Mesodermal cell (in vitro differentiated cells): ENCODE measurements around the gene ZNF598.

Source experiments
- H3K27ac ChIP-seq: 2 replicates; pipeline ENCODE4 v1.7.0; 2013; ENCODE audit warnings: mild to moderate bottlenecking, low read depth, low read length, moderate library complexity; ENCODE audit not compliant: severe bottlenecking
- H3K36me3 ChIP-seq: 2 replicates; pipeline ENCODE4 v1.7.1; 2013; ENCODE audit warnings: mild to moderate bottlenecking, low read length, moderate library complexity; ENCODE audit not compliant: control insufficient read depth, insufficient read depth
- H3K4me1 ChIP-seq: one replicate; pipeline ENCODE4 v1.7.1; 2013; ENCODE audit warnings: mild to moderate bottlenecking, low read length; ENCODE audit not compliant: insufficient read depth, control insufficient read depth, poor library complexity, severe bottlenecking
- H3K4me3 ChIP-seq: 2 replicates; pipeline ENCODE4 v1.7.0; 2013; ENCODE audit warnings: low read length, control low read depth, mild to moderate bottlenecking; ENCODE audit not compliant: insufficient read depth, poor library complexity, severe bottlenecking; ENCODE audit errors: extremely low read depth
- H3K9me3 ChIP-seq: 2 replicates; pipeline ENCODE4 v1.7.1; 2013; ENCODE audit warnings: mild to moderate bottlenecking, low read length, moderate library complexity; ENCODE audit not compliant: control insufficient read depth
- WGBS, 2 experiments: methylation state at CpG; one replicate each; pipeline ENCODE4 v1.1.5; 2013; ENCODE audit warnings: missing lambda C conversion rate in 2 of 2; ENCODE audit not compliant: insufficient coverage in 2 of 2; 5-methylcytosine and 5-hydroxymethylcytosine counted together

Gene ZNF598

DNA sequence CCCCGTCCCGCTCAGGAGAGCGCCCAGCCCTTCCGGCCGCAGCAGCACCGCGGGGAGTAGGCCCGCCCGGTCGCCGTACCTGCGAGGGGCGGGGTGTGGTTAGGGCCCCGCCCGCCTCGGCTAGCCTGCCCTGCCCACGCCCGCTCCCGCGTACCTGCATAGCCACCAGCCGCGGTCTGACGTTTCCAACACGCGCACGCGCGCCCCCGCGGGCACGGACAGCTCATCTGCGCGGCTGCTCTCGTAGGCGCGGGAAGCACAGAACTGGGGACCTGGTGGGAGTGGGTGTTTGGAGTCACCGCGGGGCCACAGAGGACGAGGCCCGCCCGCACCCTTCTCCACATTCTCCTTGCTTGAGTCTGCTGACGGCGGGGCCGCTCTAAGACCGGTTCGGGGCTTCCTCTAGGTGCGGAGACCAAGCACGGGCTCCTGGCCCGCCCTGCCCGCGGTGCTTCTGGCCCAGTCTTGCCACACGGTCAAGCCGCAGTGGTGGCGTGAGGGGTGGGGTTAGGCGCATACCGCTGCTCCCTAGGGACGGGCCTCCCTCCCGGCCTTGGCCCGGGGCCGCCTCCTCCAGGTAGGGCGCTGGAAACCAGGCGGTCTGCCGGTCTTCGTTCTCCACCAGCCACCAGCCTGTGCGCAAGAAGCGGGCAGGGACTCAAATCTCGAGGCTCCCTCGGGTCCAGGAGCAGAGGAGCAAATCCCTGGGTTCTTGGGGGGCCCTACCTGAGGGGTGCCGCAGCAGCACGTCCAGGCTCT is 30.2 kb downstream of the ZNF598 start:
- Histone ChIP-seq H3K9me3 (no peaks in the 10 kb centered on the region), H3K4me1 (peaks cover 6% of the 10 kb centered on the region), H3K4me3 (peak overlapping the region; percentile 8), H3K36me3 (peaks cover 45% of the 10 kb centered on the region), H3K27ac (no peak overlapping the region)
- 17 to 22% methylated on average over 54 to 56 of the region's 70 CpGs for WGBS, 2 experiments

DNA sequence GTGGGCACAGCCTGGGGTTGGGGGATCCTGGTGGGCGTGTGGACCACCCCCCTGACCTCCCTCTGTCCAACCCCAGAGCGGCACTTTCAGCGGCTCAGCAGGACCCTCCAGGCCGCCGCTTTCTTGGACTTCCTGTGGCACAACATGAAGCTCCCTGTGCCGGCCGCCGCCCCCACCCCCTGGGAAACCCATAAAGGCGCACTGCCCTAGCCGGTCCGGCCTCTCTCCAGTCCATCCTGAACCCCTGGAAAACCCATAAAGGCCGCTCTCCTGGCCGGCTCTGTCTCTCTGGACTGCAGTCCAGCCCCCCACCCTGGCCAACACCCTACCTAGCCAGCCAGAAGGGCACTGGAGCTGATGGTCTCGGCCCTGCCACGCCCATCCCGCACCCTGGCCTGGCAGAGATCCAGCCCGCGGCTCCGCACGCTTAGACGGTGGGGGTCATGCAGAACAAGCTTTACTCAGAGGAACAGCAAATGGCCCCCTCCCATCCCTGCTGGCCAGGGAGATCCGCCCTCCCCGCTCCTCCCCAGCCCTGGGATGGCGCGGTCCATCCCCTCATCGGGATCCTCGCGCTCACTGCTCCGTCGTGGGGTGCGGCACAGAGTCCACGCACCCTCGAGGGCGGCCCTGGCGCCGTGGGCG is 31.0 kb downstream of the ZNF598 start:
- Histone ChIP-seq H3K9me3 (no peaks in the 10 kb centered on the region), H3K4me3 (peak overlapping the region; percentile 8), H3K27ac (no peak overlapping the region), H3K36me3 (peaks cover 50% of the 10 kb centered on the region), H3K4me1 (peaks cover 9% of the 10 kb centered on the region)
- WGBS, 2 experiments: 85 to 89% methylated on average over 37 of the region's 37 CpGs

DNA sequence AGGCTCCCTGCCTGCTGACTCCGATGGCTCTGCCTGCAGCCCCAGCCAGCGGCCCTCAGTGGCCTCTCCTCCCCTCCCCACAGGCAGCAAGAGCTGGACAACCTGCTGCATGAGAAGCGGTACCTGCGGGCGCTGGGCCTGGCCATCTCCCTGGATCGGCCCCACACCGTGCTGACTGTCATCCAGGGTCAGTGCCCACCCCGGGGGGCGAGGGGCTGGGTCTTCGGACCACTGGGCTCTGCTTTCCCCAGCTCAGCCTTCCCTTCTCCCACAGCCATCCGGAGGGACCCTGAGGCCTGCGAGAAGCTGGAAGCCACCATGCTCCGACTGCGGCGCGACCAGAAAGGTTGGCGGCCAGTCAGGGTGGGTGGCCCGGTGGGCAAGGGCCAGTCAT is 31.7 kb downstream of the ZNF598 start:
- WGBS, 2 experiments: 95 to 96% methylated on average over 13 of the region's 18 CpGs
- Histone ChIP-seq H3K4me1 (peaks cover 14% of the 10 kb centered on the region), H3K9me3 (no peaks in the 10 kb centered on the region), H3K27ac (no peak overlapping the region), H3K4me3 (no peak overlapping the region), H3K36me3 (peaks cover 50% of the 10 kb centered on the region)

DNA sequence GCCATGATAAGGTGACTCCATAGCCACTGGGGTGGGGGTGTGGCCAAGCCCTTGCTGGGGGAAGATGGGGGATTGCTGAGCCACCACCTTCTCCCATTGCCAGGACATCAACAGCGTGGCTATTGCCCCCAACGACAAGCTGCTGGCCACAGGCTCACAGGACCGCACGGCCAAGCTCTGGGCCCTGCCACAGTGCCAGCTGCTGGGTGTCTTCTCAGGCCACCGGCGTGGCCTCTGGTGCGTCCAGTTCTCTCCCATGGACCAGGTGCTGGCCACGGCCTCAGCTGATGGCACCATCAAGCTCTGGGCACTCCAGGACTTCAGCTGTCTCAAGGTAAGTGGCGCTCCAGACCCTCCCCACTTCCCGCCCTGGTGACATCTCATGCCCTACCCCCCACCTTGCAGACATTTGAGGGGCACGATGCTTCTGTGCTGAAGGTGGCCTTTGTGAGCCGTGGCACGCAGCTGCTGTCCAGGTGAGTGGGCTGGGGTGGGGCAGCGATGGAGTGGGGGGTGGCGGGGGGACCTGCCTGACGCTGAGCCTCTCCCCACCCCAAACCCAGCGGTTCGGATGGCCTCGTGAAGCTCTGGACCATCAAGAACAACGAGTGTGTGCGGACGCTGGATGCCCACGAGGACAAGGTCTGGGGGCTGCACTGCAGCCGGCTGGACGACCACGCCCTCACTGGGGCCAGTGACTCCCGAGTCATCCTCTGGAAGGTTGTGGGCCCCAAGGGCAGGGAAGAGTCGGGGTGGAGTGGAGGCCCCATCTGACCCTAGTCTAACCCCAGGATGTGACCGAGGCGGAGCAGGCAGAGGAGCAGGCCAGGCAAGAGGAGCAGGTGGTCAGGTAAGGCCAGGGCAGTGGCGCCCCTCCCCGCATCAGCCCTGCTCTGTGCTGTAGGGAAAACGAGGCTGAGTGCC is 32.4 kb downstream of the ZNF598 start:
- Histone ChIP-seq H3K9me3 (no peaks in the 10 kb centered on the region), H3K4me1 (peaks cover 14% of the 10 kb centered on the region), H3K36me3 (peaks cover 50% of the 10 kb centered on the region), H3K27ac (no peak overlapping the region), H3K4me3 (no peak overlapping the region)
- 97 to 98% methylated on average over 30 to 33 of the region's 33 CpGs for WGBS, 2 experiments

DNA sequence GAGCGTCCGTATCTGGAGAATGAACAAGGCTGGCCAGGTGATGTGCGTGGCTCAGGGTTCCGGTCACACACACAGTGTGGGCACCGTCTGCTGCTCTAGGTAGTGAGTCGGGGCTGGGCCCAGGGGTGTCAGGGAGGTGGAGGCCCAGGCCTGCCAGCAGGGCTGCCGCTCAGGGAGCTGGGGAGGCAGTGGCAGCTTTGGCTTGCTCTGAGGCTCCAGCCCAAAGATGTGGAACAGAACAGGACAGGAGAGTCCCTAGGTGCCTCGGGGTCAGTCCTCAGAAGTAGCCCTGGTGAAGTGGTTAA is 33.5 kb downstream of the ZNF598 start:
- Histone ChIP-seq H3K9me3 (no peaks in the 10 kb centered on the region), H3K36me3 (peaks cover 50% of the 10 kb centered on the region), H3K4me1 (peaks cover 14% of the 10 kb centered on the region), H3K4me3 (no peak overlapping the region), H3K27ac (no peak overlapping the region)
- WGBS, 2 experiments: 97 to 98% methylated on average over 6 to 7 of the region's 8 CpGs

DNA sequence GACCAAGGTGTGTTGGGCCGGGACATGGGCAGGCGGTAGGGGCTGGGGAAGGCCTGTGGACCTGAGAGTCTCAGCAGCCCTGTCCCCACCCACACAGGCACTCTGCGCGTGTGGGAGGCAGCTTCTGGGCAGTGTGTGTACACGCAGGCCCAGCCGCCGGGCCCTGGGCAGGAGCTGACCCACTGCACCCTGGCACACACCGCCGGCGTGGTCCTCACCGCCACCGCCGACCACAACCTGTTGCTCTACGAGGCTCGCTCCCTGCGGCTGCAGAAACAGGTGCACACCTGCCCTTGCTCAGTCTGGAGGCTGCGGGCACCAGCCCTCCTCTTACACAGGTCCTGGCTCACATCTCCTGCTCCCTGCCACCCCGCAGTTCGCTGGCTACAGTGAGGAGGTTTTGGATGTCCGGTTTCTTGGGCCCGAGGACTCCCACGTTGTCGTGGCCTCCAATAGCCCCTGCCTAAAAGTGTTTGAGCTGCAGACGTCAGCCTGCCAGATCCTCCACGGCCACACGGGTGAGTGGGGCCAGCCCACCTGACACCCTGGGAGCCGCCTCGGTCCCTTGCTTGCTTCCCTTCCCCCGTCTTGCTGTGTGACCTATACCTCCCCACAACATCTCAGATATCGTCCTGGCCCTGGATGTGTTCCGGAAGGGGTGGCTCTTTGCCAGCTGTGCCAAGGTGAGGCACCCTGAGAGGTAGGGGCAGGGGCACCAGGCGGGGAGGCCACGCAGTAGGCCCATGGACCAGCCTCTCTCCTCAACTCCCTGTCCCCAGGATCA is 34.0 kb downstream of the ZNF598 start:
- no peak overlapping the region for H3K4me3 ChIP-seq
- H3K27ac ChIP-seq: no peak overlapping the region
- no peaks in the 10 kb centered on the region for H3K9me3 ChIP-seq
- 97% methylated on average over 27 to 30 of the region's 33 CpGs for WGBS, 2 experiments
- peaks cover 14% of the 10 kb centered on the region for H3K4me1 ChIP-seq
- H3K36me3 ChIP-seq: peaks cover 50% of the 10 kb centered on the region

DNA sequence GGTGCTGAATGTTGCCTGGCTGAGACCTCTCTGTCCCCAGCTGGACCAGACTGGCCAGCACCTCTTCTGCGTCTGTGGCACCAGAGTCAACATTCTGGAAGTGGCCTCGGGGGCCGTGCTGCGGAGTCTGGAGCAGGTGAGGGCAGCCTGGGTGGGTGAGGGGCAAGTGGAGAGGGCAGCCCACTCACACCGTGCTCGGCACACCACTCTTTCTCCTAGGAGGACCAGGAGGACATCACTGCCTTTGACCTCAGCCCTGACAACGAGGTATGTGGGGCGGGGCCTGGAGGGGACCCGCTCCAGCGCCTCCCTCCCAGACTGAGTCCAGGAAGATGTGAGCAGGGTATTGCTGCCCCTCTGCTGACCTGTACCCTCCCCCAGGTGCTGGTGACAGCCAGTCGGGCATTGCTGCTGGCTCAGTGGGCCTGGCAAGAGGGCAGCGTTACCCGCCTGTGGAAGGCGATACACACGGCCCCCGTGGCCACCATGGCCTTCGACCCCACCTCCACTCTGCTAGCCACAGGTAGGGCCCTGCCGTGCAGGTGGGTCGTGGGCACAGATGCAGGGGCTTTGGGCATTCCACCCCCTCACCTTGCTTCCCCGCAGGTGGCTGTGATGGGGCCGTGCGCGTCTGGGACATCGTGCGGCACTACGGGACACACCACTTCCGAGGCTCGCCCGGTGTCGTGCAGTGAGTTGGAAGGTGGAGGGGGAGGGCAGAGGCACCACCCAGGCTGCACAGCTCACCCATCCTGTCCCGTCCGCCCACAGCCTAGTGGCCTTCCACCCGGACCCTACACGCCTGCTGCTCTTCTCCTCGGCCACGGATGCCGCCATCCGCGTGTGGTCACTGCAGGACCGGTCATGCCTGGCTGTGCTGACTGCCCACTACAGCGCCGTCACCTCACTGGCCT is 35.2 kb downstream of the ZNF598 start:
- H3K9me3 ChIP-seq: no peaks in the 10 kb centered on the region
- no peak overlapping the region for H3K4me3 ChIP-seq
- 97% methylated on average over 32 to 33 of the region's 42 CpGs for WGBS, 2 experiments
- H3K36me3 ChIP-seq: peaks cover 50% of the 10 kb centered on the region
- H3K4me1 ChIP-seq: peaks cover 10% of the 10 kb centered on the region
- no peak overlapping the region for H3K27ac ChIP-seq

DNA sequence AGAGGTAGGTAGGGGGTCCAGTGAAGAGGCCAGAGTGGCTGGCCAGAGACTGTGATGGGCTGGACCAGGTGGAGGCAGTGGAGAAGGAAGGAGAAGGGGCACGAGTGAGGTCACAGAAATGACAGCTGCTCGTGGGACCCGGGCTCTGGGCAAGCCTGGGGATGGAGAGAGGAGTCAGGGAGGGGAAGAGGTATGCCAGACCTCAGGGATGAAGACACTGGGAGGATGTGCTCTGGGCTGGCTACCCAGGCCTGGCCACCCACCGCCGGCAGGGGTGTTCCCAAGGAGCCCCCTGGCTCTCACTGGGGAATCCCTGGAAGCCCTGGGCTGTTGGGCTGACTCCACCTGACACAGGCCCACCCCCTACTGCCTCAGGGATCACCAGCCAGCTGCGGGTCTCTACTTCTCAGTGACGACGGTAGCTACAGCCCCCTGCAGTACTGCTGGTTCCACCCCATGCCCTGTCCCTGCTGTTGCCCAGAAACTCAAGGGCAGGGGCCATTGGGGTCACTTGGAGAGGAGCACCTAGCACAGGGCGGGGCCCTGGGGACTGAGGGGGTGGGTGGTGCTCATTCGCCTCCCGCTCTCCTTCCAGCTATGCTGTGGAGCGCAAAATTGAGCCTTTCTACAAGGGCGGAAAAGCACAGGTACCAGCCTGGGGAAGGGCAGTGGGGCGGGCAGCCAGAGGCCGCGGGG is 36.0 kb downstream of the ZNF598 start:
- H3K36me3 ChIP-seq: peaks cover 48% of the 10 kb centered on the region
- H3K9me3 ChIP-seq: no peaks in the 10 kb centered on the region
- WGBS, 2 experiments: 92 to 99% methylated on average over 13 to 14 of the region's 16 CpGs
- H3K4me3 ChIP-seq: no peak overlapping the region
- peaks cover 8% of the 10 kb centered on the region for H3K4me1 ChIP-seq
- no peak overlapping the region for H3K27ac ChIP-seq

DNA sequence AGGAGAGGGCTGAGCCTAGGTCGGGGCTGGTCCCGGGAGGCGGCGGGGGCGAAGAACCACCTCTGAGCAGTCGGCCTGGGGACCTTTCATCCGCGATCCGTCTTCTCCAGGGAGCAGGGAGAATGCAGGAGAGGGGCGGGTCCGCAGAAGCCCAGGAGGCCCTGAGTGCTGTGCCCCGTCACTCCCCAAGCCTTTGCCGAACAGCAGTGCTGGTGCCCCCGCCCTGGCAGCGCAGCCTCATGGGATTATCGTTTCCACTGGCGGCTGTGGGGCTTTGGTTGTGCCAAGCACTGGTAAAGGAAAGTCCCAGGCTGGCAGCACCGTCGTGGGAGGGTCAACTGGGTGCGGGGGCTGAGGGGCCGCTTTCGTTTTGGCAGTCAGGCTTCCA is 37.1 kb downstream of the ZNF598 start:
- Histone ChIP-seq H3K4me3 (peak overlapping the region; percentile 100), H3K27ac (no peak overlapping the region), H3K9me3 (no peaks in the 10 kb centered on the region), H3K4me1 (peaks cover 8% of the 10 kb centered on the region), H3K36me3 (peaks cover 36% of the 10 kb centered on the region)
- WGBS, 2 experiments: 5 to 6% methylated on average over 17 to 18 of the region's 22 CpGs
